Measurements from ENCODE around the gene ZNF385D. TPM values are rescaled to one million over a fixed set of nuclear protein-coding genes. Genes with fewer than 3 reads are reported as not detected.

ZNF385D gene
- total RNA-seq: 0.33 and 0.67 TPM in 2 replicates

GRCh38 chr3:21750831-21751391 lies at the start of gene ZNF385D:
TSS of gene ZNF385D (minus strand) at chr3:21751210. CDS start at chr3:21750916, 294 bp downstream.

